ENCODE measurements around the gene NOM1.

DNA sequence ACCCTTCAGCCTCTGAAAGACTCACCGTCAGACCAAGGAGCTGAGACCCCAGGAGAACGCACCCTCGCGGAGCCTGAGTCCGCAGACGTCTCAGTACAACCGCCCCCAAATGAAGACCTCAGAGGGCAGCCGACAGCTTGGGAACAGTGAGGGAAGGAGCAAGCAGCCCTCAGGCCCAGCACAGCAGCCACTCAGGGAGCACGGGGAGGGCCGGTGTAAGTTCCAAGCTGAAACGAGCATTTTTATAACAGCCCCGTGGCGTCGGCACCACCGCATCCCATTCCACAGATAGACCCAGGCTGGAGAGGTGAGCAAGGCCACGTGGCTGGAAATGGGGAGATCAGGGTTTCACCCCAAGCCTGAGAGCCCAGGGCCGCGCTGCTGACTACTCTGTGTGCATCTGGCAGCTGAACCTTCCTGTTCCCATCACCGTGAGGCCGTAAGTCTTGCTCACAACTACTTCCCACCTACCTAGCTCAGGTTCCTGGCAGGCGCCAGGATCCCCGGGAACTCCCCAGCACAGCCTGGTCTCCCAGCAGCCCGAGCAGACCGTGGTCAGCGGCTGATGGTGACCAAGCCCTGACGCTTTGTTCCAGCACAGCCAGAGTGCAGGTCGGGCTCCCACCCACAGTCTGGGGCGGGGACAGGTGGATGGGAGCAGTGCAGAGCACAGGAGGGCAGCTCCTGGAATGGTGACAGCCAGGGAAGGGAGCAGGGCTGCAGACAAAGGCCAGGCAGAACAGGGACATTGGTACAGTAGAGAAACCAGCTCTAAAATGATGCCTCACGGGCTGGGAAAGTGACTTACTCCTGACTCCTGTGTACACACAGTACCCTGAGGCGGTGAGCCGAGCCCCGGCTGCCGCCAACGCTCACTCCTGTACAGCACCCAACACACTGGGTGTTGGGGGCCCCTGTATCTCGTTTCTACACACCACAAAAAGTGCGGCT, 6.1 kb upstream of the NOM1 start:
- TF ChIP-seq, protein P1, sequence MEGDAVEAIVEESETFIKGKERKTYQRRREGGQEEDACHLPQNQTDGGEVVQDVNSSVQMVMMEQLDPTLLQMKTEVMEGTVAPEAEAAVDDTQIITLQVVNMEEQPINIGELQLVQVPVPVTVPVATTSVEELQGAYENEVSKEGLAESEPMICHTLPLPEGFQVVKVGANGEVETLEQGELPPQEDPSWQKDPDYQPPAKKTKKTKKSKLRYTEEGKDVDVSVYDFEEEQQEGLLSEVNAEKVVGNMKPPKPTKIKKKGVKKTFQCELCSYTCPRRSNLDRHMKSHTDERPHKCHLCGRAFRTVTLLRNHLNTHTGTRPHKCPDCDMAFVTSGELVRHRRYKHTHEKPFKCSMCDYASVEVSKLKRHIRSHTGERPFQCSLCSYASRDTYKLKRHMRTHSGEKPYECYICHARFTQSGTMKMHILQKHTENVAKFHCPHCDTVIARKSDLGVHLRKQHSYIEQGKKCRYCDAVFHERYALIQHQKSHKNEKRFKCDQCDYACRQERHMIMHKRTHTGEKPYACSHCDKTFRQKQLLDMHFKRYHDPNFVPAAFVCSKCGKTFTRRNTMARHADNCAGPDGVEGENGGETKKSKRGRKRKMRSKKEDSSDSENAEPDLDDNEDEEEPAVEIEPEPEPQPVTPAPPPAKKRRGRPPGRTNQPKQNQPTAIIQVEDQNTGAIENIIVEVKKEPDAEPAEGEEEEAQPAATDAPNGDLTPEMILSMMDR (conservative IDR thresholded peaks at IDR 0.05) = no peak
- TF ChIP-seq ZFX (IDR thresholded peaks at IDR 0.05) = no peak

Data from C4-2B (cell line).